Measurements from ENCODE around the gene HEXA.

GRCh38 chr15:72404841-72405240 lies 29.0 kb upstream of the HEXA start:
- TF ChIP-seq CTCF (IDR thresholded peaks at IDR 0.05): no peak
- no peak for TF ChIP-seq POLR2AphosphoS5 (IDR thresholded peaks at IDR 0.05; ENCODE audit: low read depth, low read length)
- no peak for TF ChIP-seq SIN3A (IDR thresholded peaks at IDR 0.05; ENCODE audit: borderline replicate concordance, insufficient read depth, low read depth, low read length)

Data from Panc1 (cell line).